Memory B cell (primary cell): ENCODE data around the gene MED13L.

Experiments used
- ATAC-seq: fragments of 150-1000 bp; cut with Tn5 transposase; 2 replicates; pipeline ENCODE4 v1.10.0; 2021; ENCODE audit warnings: low read depth, mild to moderate bottlenecking, moderate library complexity
- DNase-seq, 2 donors: peaks; one replicate each; pipeline ENCODE4 v3.0.0; 2022; ENCODE audit warnings: low spot score in 2 of 2
- H3K27ac Mint-ChIP-seq: one replicate; pipeline ENCODE4 v1.8.0; 2022; ENCODE audit warnings: mild to moderate bottlenecking, moderate library complexity, mixed read lengths
- H3K27me3 Mint-ChIP-seq: one replicate; pipeline ENCODE4 v1.8.0; 2022; ENCODE audit warnings: mixed read lengths
- H3K36me3 Mint-ChIP-seq: one replicate; pipeline ENCODE4 v1.8.0; 2022; ENCODE audit warnings: mild to moderate bottlenecking, mixed read lengths
- H3K4me1 Mint-ChIP-seq: one replicate; pipeline ENCODE4 v1.8.0; 2022; ENCODE audit warnings: mixed read lengths
- H3K4me3 Mint-ChIP-seq: one replicate; pipeline ENCODE4 v1.8.0; 2022; ENCODE audit warnings: mild to moderate bottlenecking, moderate library complexity, mixed read lengths
- H3K9me3 Mint-ChIP-seq: one replicate; pipeline ENCODE4 v1.8.0; 2022; ENCODE audit warnings: mixed read lengths

Gene MED13L

GRCh38 chr12:115950959-115951358 is 326.5 kb downstream of the MED13L start:
- no peak overlapping the region for H3K27ac Mint-ChIP-seq
- no peaks in the 10 kb centered on the region for H3K27me3 Mint-ChIP-seq
- no peak overlapping the region for H3K4me3 Mint-ChIP-seq
- no peaks in the 10 kb centered on the region for H3K9me3 Mint-ChIP-seq
- peaks cover 5% of the 10 kb centered on the region for H3K36me3 Mint-ChIP-seq
- no peaks in the 10 kb centered on the region for H3K4me1 Mint-ChIP-seq
- DNase-seq (no peak), ATAC-seq (no peak)

DNA sequence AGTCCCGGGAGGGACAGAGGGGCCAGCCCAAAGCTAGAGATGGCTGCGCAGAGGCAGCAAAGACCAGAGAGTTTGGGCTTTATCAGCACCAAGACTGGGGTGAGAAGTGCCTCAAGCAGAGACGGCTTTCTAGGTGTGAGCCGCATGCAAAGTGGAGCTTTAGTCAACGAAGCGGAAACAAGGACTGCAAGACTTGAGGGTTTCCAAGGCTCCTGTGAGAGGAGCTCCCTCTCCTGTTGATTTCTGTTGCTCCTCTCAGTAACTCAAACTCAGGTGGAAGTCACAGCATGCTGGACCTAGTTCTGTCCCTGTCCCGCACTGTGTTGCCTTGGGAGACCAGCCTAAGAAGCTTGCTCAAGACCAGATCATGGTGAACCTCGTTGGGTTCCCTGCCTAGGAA is 327.8 kb downstream of the MED13L start:
- no peak for ATAC-seq
- H3K4me1 Mint-ChIP-seq: no peaks in the 10 kb centered on the region
- H3K4me3 Mint-ChIP-seq: no peak overlapping the region
- no peaks in the 10 kb centered on the region for H3K9me3 Mint-ChIP-seq
- H3K27me3 Mint-ChIP-seq: no peaks in the 10 kb centered on the region
- peaks cover 5% of the 10 kb centered on the region for H3K36me3 Mint-ChIP-seq
- DNase-seq: no peak
- H3K27ac Mint-ChIP-seq: no peak overlapping the region

- H3K9me3 Mint-ChIP-seq: no peaks in the 10 kb centered on the region
- no peak overlapping the region for H3K27ac Mint-ChIP-seq
- ATAC-seq: no peak
Measured at GRCh38 chr12:115947696-115948062, 329.8 kb downstream of the MED13L start.

GRCh38 chr12:115946867-115947695 is 330.4 kb downstream of the MED13L start:
- Mint-ChIP-seq H3K9me3 (no peaks in the 10 kb centered on the region), H3K27me3 (no peaks in the 10 kb centered on the region), H3K4me3 (no peak overlapping the region), H3K4me1 (no peaks in the 10 kb centered on the region), H3K27ac (no peak overlapping the region), H3K36me3 (peaks cover 5% of the 10 kb centered on the region)
- DNase-seq (no peak), ATAC-seq (no peak)

More at GRCh38 chr12:115947696-115948062, 329.8 kb downstream of the MED13L start:
- Mint-ChIP-seq H3K36me3 (peaks cover 5% of the 10 kb centered on the region), H3K4me1 (no peaks in the 10 kb centered on the region), H3K27me3 (no peaks in the 10 kb centered on the region), H3K4me3 (no peak overlapping the region)
- no peak for DNase-seq

DNA sequence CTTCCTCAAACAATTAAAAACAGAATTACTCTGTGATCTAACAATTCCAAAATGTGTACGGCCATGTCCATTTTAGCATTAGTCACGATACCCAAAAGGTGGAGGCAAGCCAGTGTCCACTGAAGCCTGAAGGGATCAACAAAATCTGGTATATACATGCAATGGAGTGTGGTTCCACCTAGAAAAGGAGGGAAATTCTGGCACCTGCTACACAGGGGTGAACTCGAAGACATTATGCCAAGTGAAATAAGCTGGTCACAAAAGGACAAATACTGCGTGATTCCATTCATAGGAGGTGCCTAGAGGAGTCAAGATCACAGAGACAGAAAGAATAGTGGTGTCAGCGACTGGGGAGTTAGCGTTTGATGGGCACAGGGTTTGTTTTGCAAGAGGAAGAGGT is 331.4 kb downstream of the MED13L start:
- no peak for DNase-seq
- no peak for ATAC-seq
- Mint-ChIP-seq H3K36me3 (peaks cover 2% of the 10 kb centered on the region), H3K27ac (no peak overlapping the region), H3K4me1 (no peaks in the 10 kb centered on the region), H3K9me3 (no peaks in the 10 kb centered on the region), H3K4me3 (no peak overlapping the region), H3K27me3 (no peaks in the 10 kb centered on the region)

DNA sequence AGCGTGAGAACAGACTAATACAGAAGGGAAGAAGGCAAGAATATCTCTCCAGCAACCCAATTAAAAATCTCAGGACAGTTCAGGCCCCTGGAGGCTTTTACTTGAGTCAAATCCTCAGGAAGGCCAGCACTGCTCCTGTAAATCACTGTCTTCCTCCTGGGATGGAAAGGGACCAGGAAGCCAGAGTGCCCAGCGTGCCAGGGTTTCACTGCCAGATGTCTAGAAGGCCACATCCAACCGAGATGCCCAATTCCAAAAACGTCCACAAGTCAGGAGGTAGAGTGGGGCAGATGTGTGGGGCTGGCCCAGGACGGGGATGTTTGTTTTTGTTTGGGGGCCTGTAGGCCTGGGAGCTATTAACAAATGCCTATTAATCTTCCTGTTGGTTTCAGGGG is 332.0 kb downstream of the MED13L start:
- ATAC-seq (no peak), DNase-seq (no peak)
- Mint-ChIP-seq H3K27me3 (peaks cover 2% of the 10 kb centered on the region), H3K27ac (no peak overlapping the region), H3K4me3 (no peak overlapping the region), H3K4me1 (no peaks in the 10 kb centered on the region), H3K36me3 (peaks cover 2% of the 10 kb centered on the region), H3K9me3 (no peaks in the 10 kb centered on the region)

DNA sequence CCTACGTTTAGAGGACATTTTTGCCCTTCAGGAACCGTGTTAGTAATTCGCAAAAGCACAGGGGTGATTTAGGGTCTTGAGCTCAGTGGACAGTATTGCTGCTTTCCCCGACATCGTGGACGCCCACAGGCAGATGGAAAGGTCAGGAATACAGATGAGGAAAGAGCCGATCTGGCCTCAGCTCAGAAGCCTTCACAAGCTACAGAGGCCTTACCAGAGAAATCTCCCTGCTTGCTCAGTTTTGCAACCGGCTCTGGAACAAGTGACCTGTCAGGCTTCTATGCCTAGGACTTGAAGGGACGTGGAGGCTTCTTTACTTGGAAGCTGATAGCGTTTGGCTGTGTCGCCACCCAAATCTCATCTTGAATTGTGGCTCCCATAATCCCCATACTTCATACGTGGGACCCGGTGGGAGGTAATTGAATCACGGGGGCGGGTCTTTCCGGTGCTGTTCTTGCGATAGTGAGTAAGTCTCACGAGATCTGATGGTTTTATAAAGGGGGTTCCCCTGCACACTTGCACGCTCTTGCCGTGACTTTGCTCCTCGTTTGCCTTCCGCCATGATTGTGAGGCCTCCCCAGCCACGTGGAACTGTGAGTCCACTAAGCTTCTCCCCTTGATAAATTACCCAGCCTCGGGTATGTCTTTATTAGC is 332.5 kb downstream of the MED13L start:
- DNase-seq: no peak
- ATAC-seq: no peak
- H3K9me3 Mint-ChIP-seq: no peaks in the 10 kb centered on the region
- no peak overlapping the region for H3K4me3 Mint-ChIP-seq
- H3K4me1 Mint-ChIP-seq: no peaks in the 10 kb centered on the region
- peaks cover 2% of the 10 kb centered on the region for H3K27me3 Mint-ChIP-seq
- peaks cover 2% of the 10 kb centered on the region for H3K36me3 Mint-ChIP-seq
- no peak overlapping the region for H3K27ac Mint-ChIP-seq

DNA sequence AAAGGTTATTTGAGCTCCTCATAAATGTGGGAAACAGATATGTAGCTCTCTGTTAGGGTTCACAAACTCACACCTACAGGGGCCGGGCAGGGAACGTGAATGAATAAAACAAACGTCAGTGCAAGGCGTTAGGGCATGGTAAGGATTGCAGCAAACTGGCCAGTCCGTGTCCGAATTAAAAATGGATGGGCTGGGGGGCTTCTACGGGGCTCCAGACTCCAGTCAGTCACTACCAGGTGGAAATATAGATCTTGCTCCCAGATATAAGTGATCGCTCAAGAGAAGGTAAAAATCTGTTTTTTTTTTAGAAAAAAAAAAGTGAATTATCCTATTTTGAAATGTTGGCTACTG is 333.1 kb downstream of the MED13L start:
- Mint-ChIP-seq H3K4me3 (no peak overlapping the region), H3K27ac (no peak overlapping the region), H3K9me3 (no peaks in the 10 kb centered on the region), H3K4me1 (no peaks in the 10 kb centered on the region), H3K36me3 (no peaks in the 10 kb centered on the region), H3K27me3 (peaks cover 2% of the 10 kb centered on the region)
- ATAC-seq (no peak), DNase-seq (no peak)

DNA sequence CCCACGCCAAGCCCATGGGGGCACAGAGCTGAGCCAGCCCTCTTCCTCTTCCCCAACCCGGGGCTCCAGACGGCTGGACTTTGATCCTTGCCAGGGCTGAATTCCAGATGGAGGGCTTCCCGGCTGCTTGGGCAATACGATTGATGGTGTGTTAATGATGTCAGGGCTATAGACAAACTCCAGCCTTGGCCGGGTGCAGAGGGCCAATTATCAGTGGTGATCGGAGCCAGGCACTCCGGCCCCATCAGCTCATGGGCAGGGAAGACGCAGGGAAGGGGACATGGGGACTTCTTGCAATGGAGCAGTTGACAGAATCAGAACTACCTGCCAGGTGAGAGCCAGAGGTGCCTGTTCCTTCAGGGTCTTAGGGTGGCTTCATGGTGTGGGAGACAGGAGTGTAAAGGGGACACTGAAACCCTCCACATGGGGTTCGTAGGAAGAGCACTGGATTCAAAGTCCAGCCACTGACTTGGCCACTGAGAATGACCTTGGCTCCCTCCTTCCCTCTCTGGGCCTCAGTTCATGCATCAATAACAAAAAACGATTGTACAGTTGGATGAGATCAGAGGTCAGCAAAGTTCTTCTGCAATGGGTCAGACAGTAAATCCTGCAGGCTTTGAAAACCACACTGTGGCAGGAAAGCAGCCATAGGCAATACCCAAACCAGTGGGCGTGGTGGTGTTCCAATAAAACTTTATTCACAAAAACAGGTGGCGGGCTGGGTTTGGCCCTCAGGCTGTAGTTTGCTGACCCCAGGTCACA is 333.7 kb downstream of the MED13L start:
- Mint-ChIP-seq H3K9me3 (peaks cover 5% of the 10 kb centered on the region), H3K4me3 (no peak overlapping the region), H3K27me3 (peaks cover 2% of the 10 kb centered on the region), H3K36me3 (peaks cover 4% of the 10 kb centered on the region), H3K27ac (no peak overlapping the region), H3K4me1 (no peaks in the 10 kb centered on the region)
- DNase-seq: no peak
- ATAC-seq: no peak

DNA sequence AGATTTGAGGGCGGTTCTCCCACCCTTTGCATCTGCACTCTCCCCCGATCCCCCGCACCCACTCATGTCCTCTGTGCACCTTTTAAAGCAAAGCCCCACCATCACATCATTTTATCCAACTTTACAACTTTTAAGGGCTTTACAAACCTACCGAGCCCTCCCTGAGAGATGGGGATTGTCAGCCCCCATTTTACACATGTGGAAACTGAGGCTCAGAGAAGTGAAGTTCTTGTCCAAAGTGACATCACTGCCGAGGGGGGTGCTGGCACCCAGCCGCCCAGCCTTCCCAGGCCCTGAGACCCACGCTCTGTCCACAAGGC is 334.2 kb downstream of the MED13L start:
- ATAC-seq (no peak), DNase-seq (no peak)
- Mint-ChIP-seq H3K4me3 (no peak overlapping the region), H3K4me1 (no peaks in the 10 kb centered on the region), H3K9me3 (peaks cover 8% of the 10 kb centered on the region), H3K36me3 (peaks cover 4% of the 10 kb centered on the region), H3K27me3 (peaks cover 2% of the 10 kb centered on the region), H3K27ac (no peak overlapping the region)

- ATAC-seq (no peak), DNase-seq (no peak)
- H3K4me1 Mint-ChIP-seq: no peaks in the 10 kb centered on the region
- H3K4me3 Mint-ChIP-seq: no peak overlapping the region
- H3K9me3 Mint-ChIP-seq: peaks cover 8% of the 10 kb centered on the region
- no peak overlapping the region for H3K27ac Mint-ChIP-seq
- peaks cover 4% of the 10 kb centered on the region for H3K36me3 Mint-ChIP-seq
- peaks cover 2% of the 10 kb centered on the region for H3K27me3 Mint-ChIP-seq
Measured at GRCh38 chr12:115942346-115942745, 335.1 kb downstream of the MED13L start.

DNA sequence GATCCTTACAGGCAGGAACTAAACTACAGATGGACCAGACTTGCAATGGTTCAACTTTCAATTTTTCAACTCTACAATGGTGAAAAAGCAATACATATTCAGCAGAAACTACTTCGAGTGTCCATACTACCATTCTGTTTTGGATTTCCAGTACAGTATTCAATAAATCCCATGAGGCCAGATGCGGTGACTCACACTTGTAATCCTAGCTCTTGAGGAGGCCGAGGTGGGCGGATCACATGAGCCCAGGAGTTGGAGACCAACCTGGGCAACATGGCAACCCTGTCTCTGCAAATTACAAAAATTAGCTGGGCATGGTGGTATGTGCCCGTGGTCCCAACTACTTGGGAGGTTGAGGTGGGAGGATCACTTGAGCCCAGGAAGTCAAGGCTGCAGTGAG is 336.1 kb downstream of the MED13L start:
- Mint-ChIP-seq H3K4me3 (no peak overlapping the region), H3K27me3 (peaks cover 2% of the 10 kb centered on the region), H3K27ac (no peak overlapping the region), H3K9me3 (peaks cover 8% of the 10 kb centered on the region), H3K36me3 (peaks cover 4% of the 10 kb centered on the region), H3K4me1 (no peaks in the 10 kb centered on the region)
- no peak for ATAC-seq
- no peak for DNase-seq

- ATAC-seq (no peak), DNase-seq (no peak)
- H3K27me3 Mint-ChIP-seq: peaks cover 2% of the 10 kb centered on the region
- H3K27ac Mint-ChIP-seq: no peak overlapping the region
- peaks cover 4% of the 10 kb centered on the region for H3K36me3 Mint-ChIP-seq
- peaks cover 8% of the 10 kb centered on the region for H3K9me3 Mint-ChIP-seq
- H3K4me3 Mint-ChIP-seq: no peak overlapping the region
- no peaks in the 10 kb centered on the region for H3K4me1 Mint-ChIP-seq
Measured at GRCh38 chr12:115938794-115939377, 338.6 kb downstream of the MED13L start.
